ENCODE measurements around the gene POLR3A. TPM values are rescaled to one million over a fixed set of nuclear protein-coding genes. Genes with fewer than 3 reads are reported as not detected.

Gene POLR3A
- total RNA-seq, 1 experiment from 2014 or later: 38.0 TPM

DNA sequence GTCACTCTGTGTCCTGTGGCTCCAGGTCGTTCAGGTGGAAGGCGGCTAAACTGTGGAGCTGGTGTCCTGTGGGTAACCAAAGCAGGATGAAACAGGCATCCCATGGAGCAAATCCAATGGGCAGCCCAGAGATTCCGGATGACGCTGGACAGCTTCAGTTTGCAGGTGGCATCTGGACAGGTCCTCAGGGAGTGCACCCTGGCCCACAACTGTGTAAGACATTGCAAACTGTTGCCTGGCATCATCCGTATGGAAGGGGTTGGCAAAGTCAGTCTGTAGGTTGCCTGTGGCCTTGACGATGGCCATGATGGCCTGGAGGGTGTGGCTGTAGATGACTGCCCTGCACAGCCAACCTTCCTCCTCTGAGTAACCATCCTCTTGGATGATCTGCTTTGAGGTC, 39.8 kb upstream of the POLR3A start:
- no peak overlapping the region for H2BK120ac ChIP-seq (ENCODE audit: low read depth, low read length, poor library complexity, severe bottlenecking)
- H3K27me3 Mint-ChIP-seq (ENCODE audit: low read depth): no peaks in the 10 kb centered on the region

More for the DNA sequence above, 39.8 kb upstream of the POLR3A start:
- no peak overlapping the region for H3K9ac ChIP-seq (ENCODE audit: extremely low read depth, insufficient read length, low read length)
- no peak overlapping the region for H4K91ac ChIP-seq (ENCODE audit: insufficient read length, low read depth, low read length)
- H3K23ac ChIP-seq (ENCODE audit: insufficient read length, low read depth, low read length): no peak overlapping the region
- no peaks in the 10 kb centered on the region for H3K79me1 ChIP-seq (ENCODE audit: insufficient read depth, low read depth, low read length, poor library complexity, severe bottlenecking)
- H3K4me2 ChIP-seq (ENCODE audit: insufficient read depth, insufficient read length, low read length): no peak overlapping the region
- DNase-seq: no peak
- no peaks in the 10 kb centered on the region for H3K27me3 ChIP-seq (ENCODE audit: insufficient read depth, low read length)
- Mint-ChIP-seq H3K27ac (no peak overlapping the region), H3K4me1 (peaks cover 8 to 9% of the 10 kb centered on the region in 2 experiments), H3K4me3 (no peak overlapping the region), H3K9me3 (peaks cover 7 to 9% of the 10 kb centered on the region in 2 experiments), H3K36me3 (ENCODE audit: insufficient read depth in 1 of 3, low read depth in 3 of 3) (peaks cover 1 to 2% (median 2%) of the 10 kb centered on the region in 3 experiments; a peak in 5 of 7 replicates)
- H2BK5ac ChIP-seq (ENCODE audit: insufficient read length, low read length): no peak overlapping the region
- H3K23me2 ChIP-seq (ENCODE audit: insufficient read length, low read depth, low read length, poor library complexity, severe bottlenecking): no peaks in the 10 kb centered on the region
- H3K9me3 ChIP-seq (ENCODE audit: control insufficient read depth, low read depth, low read length): no peaks in the 10 kb centered on the region
- no peaks in the 10 kb centered on the region for H4K20me1 ChIP-seq (ENCODE audit: control insufficient read depth, insufficient read depth, insufficient read length)
- no peak overlapping the region for H2BK20ac ChIP-seq (ENCODE audit: low read depth, low read length, poor library complexity, severe bottlenecking)
- no peak overlapping the region for H3K14ac ChIP-seq (ENCODE audit: insufficient read depth, low read length)
- TF ChIP-seq, protein P1, sequence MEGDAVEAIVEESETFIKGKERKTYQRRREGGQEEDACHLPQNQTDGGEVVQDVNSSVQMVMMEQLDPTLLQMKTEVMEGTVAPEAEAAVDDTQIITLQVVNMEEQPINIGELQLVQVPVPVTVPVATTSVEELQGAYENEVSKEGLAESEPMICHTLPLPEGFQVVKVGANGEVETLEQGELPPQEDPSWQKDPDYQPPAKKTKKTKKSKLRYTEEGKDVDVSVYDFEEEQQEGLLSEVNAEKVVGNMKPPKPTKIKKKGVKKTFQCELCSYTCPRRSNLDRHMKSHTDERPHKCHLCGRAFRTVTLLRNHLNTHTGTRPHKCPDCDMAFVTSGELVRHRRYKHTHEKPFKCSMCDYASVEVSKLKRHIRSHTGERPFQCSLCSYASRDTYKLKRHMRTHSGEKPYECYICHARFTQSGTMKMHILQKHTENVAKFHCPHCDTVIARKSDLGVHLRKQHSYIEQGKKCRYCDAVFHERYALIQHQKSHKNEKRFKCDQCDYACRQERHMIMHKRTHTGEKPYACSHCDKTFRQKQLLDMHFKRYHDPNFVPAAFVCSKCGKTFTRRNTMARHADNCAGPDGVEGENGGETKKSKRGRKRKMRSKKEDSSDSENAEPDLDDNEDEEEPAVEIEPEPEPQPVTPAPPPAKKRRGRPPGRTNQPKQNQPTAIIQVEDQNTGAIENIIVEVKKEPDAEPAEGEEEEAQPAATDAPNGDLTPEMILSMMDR (conservative IDR thresholded peaks at IDR 0.05): no peak
- H2BK12ac ChIP-seq (ENCODE audit: insufficient read length, low read depth, low read length): no peak overlapping the region
- H3K4me1 ChIP-seq (ENCODE audit: insufficient read depth, low read length): no peaks in the 10 kb centered on the region; the same call in 1 of the 2 replicates
- H3K27ac ChIP-seq (ENCODE audit: insufficient read length, low read depth, low read length): no peak overlapping the region
- no peaks in the 10 kb centered on the region for H3K79me2 ChIP-seq (ENCODE audit: insufficient read depth, low read length)
- H4K5ac ChIP-seq (ENCODE audit: insufficient read length, low read depth, low read length): no peak overlapping the region
- no peak overlapping the region for H2BK15ac ChIP-seq (ENCODE audit: low read depth, low read length)
- no peak overlapping the region for H3K18ac ChIP-seq (ENCODE audit: insufficient read length, low read depth, low read length)
- no peak overlapping the region for H2AK5ac ChIP-seq (ENCODE audit: insufficient read length, low read length)
- H4K8ac ChIP-seq (replicated peaks; ENCODE audit: insufficient read length, low read depth, low read length): no peak overlapping the region
- no CpG with 5 or more reads among the region's 6 CpGs for WGBS (ENCODE audit: extremely low coverage, insufficient read length, low lambda C conversion rate)
- no peak overlapping the region for H3T11ph ChIP-seq (ENCODE audit: low read length)
- H3K4ac ChIP-seq (ENCODE audit: low read depth, low read length): no peak overlapping the region
- H2AFZ ChIP-seq (ENCODE audit: low read length): no peak overlapping the region
- no peak overlapping the region for H3K56ac ChIP-seq (ENCODE audit: insufficient read length, low read depth, low read length)
